Skin of body (tissue), 2 donors: Measurements from ENCODE around the gene ATXN7L3. TPM values are rescaled to one million over a fixed set of nuclear protein-coding genes. Genes with fewer than 3 reads are reported as not detected.

Experiments used
- DNase-seq: peaks from one replicate; lab custom pipeline; 2025; lab: John Stamatoyannopoulos, UW
- total RNA-seq: library from RNA; depleted of rRNA; stranded (reverse); fragments of >200 nt; gene quantifications from one replicate; pipeline ENCODE4 v1.2.3, GENCODE V29; 2014

Gene ATXN7L3
- total RNA-seq, 1 donor from 2014 or later, result 26.2 TPM

GRCh38 chr17:44218344-44219107, 18.8 kb upstream of the ATXN7L3 start:
- peak; percentile 84 for DNase-seq

- DNase-seq, result no peak
These were observed 18.2 kb upstream of the ATXN7L3 start for GRCh38 chr17:44217738-44218343.

- no peak for DNase-seq
These were observed 17.0 kb upstream of the ATXN7L3 start for GRCh38 chr17:44216694-44217093.

GRCh38 chr17:44216173-44216572, 16.5 kb upstream of the ATXN7L3 start:
- no peak for DNase-seq

GRCh38 chr17:44214896-44215295, 15.2 kb upstream of the ATXN7L3 start:
- DNase-seq, result no peak

- DNase-seq, result no peak
These were observed 14.5 kb upstream of the ATXN7L3 start for GRCh38 chr17:44214230-44214494.

GRCh38 chr17:44213403-44214229, 13.9 kb upstream of the ATXN7L3 start:
- DNase-seq, result no peak

GRCh38 chr17:44212507-44213402, 13.1 kb upstream of the ATXN7L3 start:
- no peak for DNase-seq

- no peak for DNase-seq
These were observed 11.9 kb upstream of the ATXN7L3 start for GRCh38 chr17:44211281-44212265.

- DNase-seq, result peak; percentile 63
These were observed 10.9 kb upstream of the ATXN7L3 start for GRCh38 chr17:44210342-44211192.

- DNase-seq, result no peak
These were observed 10.2 kb upstream of the ATXN7L3 start for GRCh38 chr17:44209786-44210341.

- no peak for DNase-seq
These were observed 8.1 kb upstream of the ATXN7L3 start for GRCh38 chr17:44207743-44208142.

GRCh38 chr17:44207319-44207718, 7.6 kb upstream of the ATXN7L3 start:
- no peak for DNase-seq

GRCh38 chr17:44206825-44207155, 7.1 kb upstream of the ATXN7L3 start:
- no peak for DNase-seq

GRCh38 chr17:44205962-44206824, 6.5 kb upstream of the ATXN7L3 start:
- DNase-seq, result no peak

GRCh38 chr17:44204441-44204882, 4.8 kb upstream of the ATXN7L3 start:
- no peak for DNase-seq

GRCh38 chr17:44203731-44204440, 4.2 kb upstream of the ATXN7L3 start:
- DNase-seq, result no peak
